GM18868 (cell line): ENCODE measurements around the gene RAB3GAP2.
"Not testable (repeated sequence)": the region's sequence is repeated elsewhere in the genome, so short reads cannot be mapped to it uniquely, and the experiment has no call there.

Experiments
- ATAC-seq: cut with Tn5 transposase; IDR thresholded peaks from one replicate; pipeline ENCODE4 v1.9.1; 2021; ENCODE audit warnings: mild to moderate bottlenecking, moderate library complexity; ENCODE audit not compliant: unreplicated experiment

Gene RAB3GAP2

DNA sequence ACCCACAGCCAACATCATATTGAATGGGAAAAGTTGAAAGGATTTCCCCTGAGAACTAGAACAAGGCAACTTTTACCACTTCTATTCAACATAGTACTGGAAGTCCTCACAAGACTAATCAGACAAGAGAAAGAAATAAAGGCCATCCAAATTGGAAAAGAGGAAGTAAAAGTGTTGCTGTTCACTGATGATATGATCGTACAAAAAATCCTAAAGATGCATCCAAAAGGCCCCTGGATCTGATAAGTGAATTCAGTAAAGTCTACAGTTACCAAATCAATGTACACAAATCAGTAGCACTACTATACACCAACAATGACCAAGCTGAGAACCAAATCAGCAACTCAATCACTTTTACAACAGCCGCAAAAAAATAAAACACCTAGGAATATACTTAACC lies 28.3 kb downstream of the RAB3GAP2 start:
- no peak for ATAC-seq

DNA sequence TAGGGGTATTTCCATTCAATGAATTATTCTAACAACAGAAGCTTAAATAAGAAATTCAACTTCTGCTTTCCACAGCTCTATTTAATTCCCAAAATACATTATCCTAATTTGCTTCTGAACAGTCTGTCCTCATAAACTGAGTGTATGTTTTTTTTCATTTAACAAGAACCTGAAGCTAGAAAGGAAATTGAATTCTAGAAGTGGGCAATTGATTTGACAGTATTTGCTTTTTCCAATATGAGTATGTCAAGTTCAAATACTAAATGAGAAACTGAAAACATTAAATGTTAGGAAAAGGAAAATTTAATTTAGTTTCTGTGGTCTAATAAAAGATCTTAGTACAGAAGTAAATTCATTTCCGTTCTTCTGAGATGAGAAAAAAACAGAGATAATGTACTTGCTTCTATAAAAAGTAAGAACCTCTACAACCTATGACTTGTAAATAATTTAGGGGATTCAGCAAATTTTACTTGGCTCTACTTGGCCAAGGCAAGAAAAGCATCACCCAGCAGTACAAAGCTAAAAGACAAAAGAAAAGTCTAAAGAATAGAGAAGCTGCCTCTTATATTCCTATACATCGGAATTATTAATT lies 31.1 kb downstream of the RAB3GAP2 start:
- peak; percentile 46 for ATAC-seq

DNA sequence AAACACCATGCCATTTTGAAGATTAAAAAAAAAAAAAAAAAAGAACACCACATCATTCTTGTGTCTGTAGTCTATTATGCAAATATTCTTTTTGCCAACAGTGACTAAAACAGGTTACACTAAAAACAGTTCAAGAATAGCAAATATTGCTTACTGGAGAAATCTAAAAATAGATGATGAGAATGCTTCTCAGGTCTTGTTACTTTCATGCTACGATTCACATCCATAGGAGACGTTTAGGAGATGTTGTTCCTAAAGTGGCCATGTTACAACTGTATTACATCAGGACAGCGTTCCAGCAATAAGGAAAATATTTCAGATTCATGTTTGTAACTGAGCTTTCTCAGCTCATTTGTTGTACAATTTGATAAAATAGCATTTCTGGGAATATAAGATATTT lies 32.3 kb downstream of the RAB3GAP2 start:
- no peak for ATAC-seq

DNA sequence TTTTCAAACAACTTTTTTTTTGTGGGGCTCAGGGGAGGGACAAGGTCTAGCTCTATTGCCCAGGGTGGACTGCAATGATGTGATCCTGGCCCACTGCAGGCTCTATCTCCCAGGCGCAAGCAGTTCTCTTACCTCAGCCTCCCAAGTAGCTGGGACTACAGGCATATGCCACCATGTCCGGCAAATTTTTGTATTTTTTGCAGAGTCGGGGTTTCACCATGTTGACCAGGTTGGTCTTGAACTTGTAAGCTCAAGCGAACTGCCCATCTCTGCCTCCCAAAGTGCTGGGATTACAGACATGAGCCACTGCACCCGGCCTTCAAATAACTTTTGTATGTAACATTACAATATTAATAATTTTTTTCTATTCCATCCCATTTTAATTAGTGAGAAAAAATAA lies 33.0 kb downstream of the RAB3GAP2 start:
- ATAC-seq, result no peak

- not testable (repeated sequence) for ATAC-seq
Measured at GRCh38 chr1:220236278-220236677, 36.0 kb downstream of the RAB3GAP2 start.

- peak; percentile 73 for ATAC-seq
Measured at GRCh38 chr1:220235462-220235861, 36.8 kb downstream of the RAB3GAP2 start.

- no peak for ATAC-seq
Measured at GRCh38 chr1:220233927-220234326, 38.3 kb downstream of the RAB3GAP2 start.

GRCh38 chr1:220229771-220230170 lies 42.5 kb downstream of the RAB3GAP2 start:
- ATAC-seq, result no peak

GRCh38 chr1:220227393-220227792 lies 44.9 kb downstream of the RAB3GAP2 start:
- no peak for ATAC-seq

GRCh38 chr1:220226752-220227151 lies 45.5 kb downstream of the RAB3GAP2 start:
- ATAC-seq, result no peak

DNA sequence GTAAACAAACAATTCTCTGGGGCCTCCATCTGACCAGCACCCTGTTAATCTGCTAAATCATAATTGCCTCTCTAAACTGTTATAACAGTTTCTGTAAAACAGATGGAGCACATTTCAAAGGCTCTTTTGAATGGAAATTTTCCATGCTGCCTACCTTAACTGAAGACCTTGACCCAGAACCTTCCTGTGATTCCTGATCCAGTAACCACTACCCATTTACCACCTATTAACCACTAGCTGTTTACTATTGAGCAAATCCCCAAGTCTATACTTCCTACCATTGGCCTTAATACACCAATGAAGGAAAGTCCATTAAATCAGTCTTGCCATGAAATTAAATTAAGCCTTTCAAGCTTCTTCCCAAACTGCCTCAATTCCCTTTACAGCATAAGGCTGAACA lies 46.3 kb downstream of the RAB3GAP2 start:
- no peak for ATAC-seq

DNA sequence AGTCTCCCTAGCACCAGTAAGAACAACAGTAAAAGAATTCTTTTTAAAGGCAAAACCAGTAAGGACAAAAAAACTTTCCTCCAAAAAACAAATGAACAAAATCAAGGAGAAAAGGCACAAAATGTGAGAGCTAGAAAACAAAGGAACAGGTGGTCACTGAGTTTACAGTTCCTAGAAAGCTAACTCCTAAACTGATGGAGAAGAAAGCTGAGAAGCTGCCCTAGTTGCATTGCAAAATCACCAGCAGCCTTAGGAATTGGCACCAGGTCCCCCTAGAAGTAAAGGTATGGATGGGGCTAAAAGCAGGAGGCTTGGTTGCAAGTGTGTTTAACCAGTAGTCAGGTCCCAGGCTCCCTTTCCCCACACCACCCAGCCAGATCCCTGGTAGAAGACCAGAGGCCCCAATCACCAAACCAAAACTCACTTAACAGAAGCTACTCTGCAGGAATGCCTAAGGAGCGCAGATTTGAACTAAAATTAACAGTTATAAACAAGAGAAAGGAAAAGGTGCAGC lies 47.6 kb downstream of the RAB3GAP2 start:
- no peak for ATAC-seq

- peak; percentile 21 for ATAC-seq
Measured at GRCh38 chr1:220224033-220224432, 48.2 kb downstream of the RAB3GAP2 start.

- peak; percentile 25 for ATAC-seq
Measured at GRCh38 chr1:220222939-220223338, 49.3 kb downstream of the RAB3GAP2 start.

DNA sequence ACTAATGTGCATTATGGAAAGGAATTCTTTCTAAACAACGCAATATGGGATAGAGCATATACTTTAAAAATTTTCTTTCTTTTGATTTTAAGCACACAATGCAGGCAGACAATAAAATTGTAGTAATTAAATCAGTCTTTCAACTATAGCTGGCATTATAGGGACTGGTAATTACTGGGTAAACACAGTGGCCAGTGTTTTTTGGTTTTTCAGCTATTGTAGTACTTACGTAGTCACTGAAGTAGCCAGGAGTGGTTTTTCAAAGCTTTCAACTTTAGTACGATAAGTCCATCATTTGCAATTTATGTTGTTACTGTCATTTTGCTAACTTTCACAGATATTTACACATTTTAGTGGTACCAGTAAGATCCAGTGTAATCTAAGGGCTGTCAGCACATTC lies 50.6 kb downstream of the RAB3GAP2 start:
- ATAC-seq, result no peak

GRCh38 chr1:220221269-220221668 lies 51.0 kb downstream of the RAB3GAP2 start:
- no peak for ATAC-seq

DNA sequence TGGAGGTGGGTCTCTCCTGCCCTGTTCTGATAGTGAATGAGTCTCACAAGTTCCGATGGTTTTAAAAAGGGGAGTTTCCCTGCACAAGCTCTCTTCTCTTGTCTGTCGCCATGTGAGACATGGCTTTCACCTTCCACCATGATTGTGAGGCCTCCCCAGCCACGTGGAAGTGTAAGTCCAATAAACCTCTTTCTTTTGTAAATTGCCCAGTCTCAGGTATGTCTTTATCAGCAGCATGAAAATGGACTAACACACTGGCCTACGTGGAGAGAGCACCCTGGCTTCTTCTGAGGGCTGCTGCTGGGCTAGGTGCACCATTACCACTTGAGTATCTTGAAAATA lies 51.6 kb downstream of the RAB3GAP2 start:
- peak; percentile 12 for ATAC-seq

- ATAC-seq, result peak; percentile 54
Measured at GRCh38 chr1:220219865-220220698, 52.2 kb downstream of the RAB3GAP2 start.

DNA sequence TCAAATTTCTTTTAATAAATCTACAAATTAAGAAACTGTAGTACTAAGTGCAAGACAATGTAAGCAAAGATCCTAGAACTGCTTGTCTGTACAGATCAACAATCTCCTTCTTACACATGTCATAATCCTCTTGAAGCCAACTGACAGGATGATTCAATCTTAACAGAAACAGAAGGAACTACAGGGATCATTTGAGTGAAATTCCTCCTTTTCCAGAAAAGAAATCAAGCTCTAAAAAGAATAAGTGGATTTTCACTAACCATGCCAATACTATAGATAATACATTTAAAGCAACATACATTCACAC lies 53.2 kb downstream of the RAB3GAP2 start:
- ATAC-seq, result no peak

- peak; percentile 37 for ATAC-seq
Measured at GRCh38 chr1:220218397-220219135, 53.7 kb downstream of the RAB3GAP2 start.

GRCh38 chr1:220217383-220217988 lies 54.8 kb downstream of the RAB3GAP2 start:
- no peak for ATAC-seq
